ENCODE measurements around the gene CD55. TPM values are rescaled to one million over a fixed set of nuclear protein-coding genes. Genes with fewer than 3 reads are reported as not detected.

CD55 gene
- polyA plus RNA-seq, 1 of the 3 experiments (the other 2 are of a cell fraction), result 10.4 TPM

DNA sequence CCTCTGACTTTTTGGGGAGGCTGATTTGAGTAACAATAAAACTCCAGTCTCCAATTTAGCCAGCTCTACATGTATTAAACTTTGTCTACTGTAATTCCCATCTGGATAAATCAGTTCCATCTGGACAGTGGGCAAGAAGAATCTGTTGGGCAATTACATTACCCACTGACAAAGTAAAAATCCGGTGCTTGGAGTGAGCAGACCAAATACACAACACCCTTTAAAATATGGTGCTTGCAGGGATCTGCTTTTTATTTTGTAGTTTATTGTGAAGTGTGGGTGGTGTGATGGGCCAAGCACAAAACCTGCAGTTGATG lies 8.9 kb upstream of the CD55 start:
- ChIA-PET CTCF (interaction anchor here (0.6 kb wide), 1 partner anchor 10 kb away, joined by 4 read pairs; no protein-coding TSS in a partner anchor), POLR2A (no interaction called here)
- H3F3A ChIP-seq (replicated peaks; ENCODE audit: insufficient read depth), result peaks cover 8% of the 10 kb centered on the region
- no peak for TF ChIP-seq NFIC (IDR thresholded peaks at IDR 0.05; ENCODE audit: borderline replicate concordance)
- no peak for TF ChIP-seq FOSL2 (IDR thresholded peaks at IDR 0.05; ENCODE audit: borderline replicate concordance, low read depth)
- H3K4me3 ChIP-seq (ENCODE audit: low read depth in 2 of 2, low read length in 1 of 2), result no peak overlapping the region
- H3K9me2 ChIP-seq, result no peaks in the 10 kb centered on the region
- H3K27me3 ChIP-seq (ENCODE audit: insufficient read depth), result peaks cover 13% of the 10 kb centered on the region; the same call in 1 of the 2 replicates
- H3K9ac ChIP-seq, result no peak overlapping the region
- H3K4me1 ChIP-seq (ENCODE audit: control insufficient read depth in 1 of 2, insufficient read depth in 2 of 2, low read depth in 1 of 2, low read length in 1 of 2), result peaks cover 5 to 7% of the 10 kb centered on the region in 2 experiments; a peak in 2 of 4 replicates
- no peaks in the 10 kb centered on the region for H4K20me1 ChIP-seq (ENCODE audit: insufficient read depth)
- DNase-seq, result no peak
- H3K79me2 ChIP-seq (ENCODE audit: insufficient read depth), result no peaks in the 10 kb centered on the region
- no peak overlapping the region; a peak in 1 of 4 replicates for H3K27ac ChIP-seq (ENCODE audit: low read depth in 2 of 2, low read length in 1 of 2)
- H3K4me2 ChIP-seq, result no peak overlapping the region
- H2AFZ ChIP-seq (ENCODE audit: low read depth), result no peak overlapping the region
- H3K36me3 ChIP-seq (replicated peaks in 1 of 2; ENCODE audit: control insufficient read depth in 1 of 2, insufficient read depth in 2 of 2, low read length in 1 of 2), result no peaks in the 10 kb centered on the region
- H3K9me3 ChIP-seq, result no peaks in the 10 kb centered on the region
- 7% methylated on average over 1 of the region's 1 CpG for WGBS (ENCODE audit: low lambda C conversion rate)

DNA sequence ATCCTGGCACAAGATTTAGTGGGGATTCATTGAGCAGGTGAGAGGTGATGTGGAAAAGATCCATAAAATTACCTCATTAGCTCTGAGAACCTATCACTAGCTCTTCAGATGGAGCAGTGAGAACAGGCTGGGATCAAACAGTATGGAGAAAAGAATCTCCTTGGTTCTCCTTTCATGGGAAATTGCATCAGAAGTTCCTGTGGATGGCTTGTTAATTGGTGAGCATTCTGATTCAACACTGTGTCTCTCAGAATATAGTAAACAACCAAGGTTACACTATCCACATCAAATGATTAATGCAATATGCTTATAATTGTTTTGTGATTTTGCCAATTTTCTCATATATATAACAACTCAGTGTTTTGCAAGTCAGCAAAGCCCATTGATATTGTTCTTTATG lies 8.3 kb upstream of the CD55 start:
- H3K4me3 ChIP-seq (ENCODE audit: low read depth in 2 of 2, low read length in 1 of 2), result no peak overlapping the region
- no peak overlapping the region for H3K9ac ChIP-seq
- CTCF ChIA-PET, result no interaction called here
- H4K20me1 ChIP-seq (ENCODE audit: insufficient read depth), result no peaks in the 10 kb centered on the region
- no peak overlapping the region; a peak in 1 of 4 replicates for H3K27ac ChIP-seq (ENCODE audit: low read depth in 2 of 2, low read length in 1 of 2)
- no peaks in the 10 kb centered on the region for H3K9me2 ChIP-seq
- no peaks in the 10 kb centered on the region for H3K36me3 ChIP-seq (replicated peaks in 1 of 2; ENCODE audit: control insufficient read depth in 1 of 2, insufficient read depth in 2 of 2, low read length in 1 of 2)
- H2AFZ ChIP-seq (ENCODE audit: low read depth), result no peak overlapping the region
- TF ChIP-seq TCF12 (IDR thresholded peaks at IDR 0.05), result no peak
- no peak for TF ChIP-seq NFIC (IDR thresholded peaks at IDR 0.05; ENCODE audit: borderline replicate concordance)
- no peak overlapping the region for H3K4me2 ChIP-seq
- H3K79me2 ChIP-seq (ENCODE audit: insufficient read depth), result no peaks in the 10 kb centered on the region
- H3K4me1 ChIP-seq (ENCODE audit: control insufficient read depth in 1 of 2, insufficient read depth in 2 of 2, low read depth in 1 of 2, low read length in 1 of 2), result peaks cover 5 to 7% of the 10 kb centered on the region in 2 experiments; a peak in 2 of 4 replicates
- DNase-seq, result no peak
- no peaks in the 10 kb centered on the region for H3K9me3 ChIP-seq
- H3K27me3 ChIP-seq (ENCODE audit: insufficient read depth), result peaks cover 13% of the 10 kb centered on the region; the same call in 1 of the 2 replicates
- POLR2A ChIA-PET, result no interaction called here
- H3F3A ChIP-seq (replicated peaks; ENCODE audit: insufficient read depth), result peaks cover 8% of the 10 kb centered on the region

DNA sequence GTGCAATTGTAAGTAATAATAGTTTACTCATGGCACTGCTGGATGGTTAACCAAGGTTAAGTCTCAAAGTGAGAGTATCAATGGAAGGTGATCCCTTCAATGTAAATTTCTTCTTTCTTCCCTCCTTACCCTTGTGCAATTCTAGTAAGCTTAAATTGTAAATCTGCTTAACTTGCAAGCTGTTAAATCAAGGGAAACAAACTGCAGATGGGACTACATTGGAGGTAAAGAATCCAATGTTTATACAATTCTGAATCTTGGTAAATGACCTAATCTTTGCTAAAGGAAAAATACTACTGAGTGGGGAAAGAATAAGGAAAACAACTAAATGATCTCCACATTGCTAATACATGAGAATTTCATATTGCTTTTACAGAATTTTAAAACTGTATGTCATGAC lies 6.7 kb upstream of the CD55 start:
- TF ChIP-seq POLR2AphosphoS5 (IDR thresholded peaks at IDR 0.05; ENCODE audit: low read depth, low read length) (no peak), FOXM1 (IDR thresholded peaks at IDR 0.05; ENCODE audit: low read depth) (no peak), RCOR1 (IDR thresholded peaks at IDR 0.05; ENCODE audit: low read length) (no peak), EP300 (IDR thresholded peaks at IDR 0.05; ENCODE audit: borderline replicate concordance in 1 of 2, low read depth in 1 of 2, low read length in 1 of 2) (no peak), ELF1 (IDR thresholded peaks at IDR 0.05) (no peak), TAF1 (IDR thresholded peaks at IDR 0.05; ENCODE audit: borderline replicate concordance, low read depth, low read length) (no peak), NRF1 (IDR thresholded peaks at IDR 0.05; ENCODE audit: low read depth, low read length) (no peak), RXRA (IDR thresholded peaks at IDR 0.05; ENCODE audit: borderline replicate concordance, low read depth) (no peak)
- TF ChIP-seq, protein P1, sequence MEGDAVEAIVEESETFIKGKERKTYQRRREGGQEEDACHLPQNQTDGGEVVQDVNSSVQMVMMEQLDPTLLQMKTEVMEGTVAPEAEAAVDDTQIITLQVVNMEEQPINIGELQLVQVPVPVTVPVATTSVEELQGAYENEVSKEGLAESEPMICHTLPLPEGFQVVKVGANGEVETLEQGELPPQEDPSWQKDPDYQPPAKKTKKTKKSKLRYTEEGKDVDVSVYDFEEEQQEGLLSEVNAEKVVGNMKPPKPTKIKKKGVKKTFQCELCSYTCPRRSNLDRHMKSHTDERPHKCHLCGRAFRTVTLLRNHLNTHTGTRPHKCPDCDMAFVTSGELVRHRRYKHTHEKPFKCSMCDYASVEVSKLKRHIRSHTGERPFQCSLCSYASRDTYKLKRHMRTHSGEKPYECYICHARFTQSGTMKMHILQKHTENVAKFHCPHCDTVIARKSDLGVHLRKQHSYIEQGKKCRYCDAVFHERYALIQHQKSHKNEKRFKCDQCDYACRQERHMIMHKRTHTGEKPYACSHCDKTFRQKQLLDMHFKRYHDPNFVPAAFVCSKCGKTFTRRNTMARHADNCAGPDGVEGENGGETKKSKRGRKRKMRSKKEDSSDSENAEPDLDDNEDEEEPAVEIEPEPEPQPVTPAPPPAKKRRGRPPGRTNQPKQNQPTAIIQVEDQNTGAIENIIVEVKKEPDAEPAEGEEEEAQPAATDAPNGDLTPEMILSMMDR (IDR thresholded peaks at IDR 0.05), result no peak
- TF ChIP-seq, protein P2, sequence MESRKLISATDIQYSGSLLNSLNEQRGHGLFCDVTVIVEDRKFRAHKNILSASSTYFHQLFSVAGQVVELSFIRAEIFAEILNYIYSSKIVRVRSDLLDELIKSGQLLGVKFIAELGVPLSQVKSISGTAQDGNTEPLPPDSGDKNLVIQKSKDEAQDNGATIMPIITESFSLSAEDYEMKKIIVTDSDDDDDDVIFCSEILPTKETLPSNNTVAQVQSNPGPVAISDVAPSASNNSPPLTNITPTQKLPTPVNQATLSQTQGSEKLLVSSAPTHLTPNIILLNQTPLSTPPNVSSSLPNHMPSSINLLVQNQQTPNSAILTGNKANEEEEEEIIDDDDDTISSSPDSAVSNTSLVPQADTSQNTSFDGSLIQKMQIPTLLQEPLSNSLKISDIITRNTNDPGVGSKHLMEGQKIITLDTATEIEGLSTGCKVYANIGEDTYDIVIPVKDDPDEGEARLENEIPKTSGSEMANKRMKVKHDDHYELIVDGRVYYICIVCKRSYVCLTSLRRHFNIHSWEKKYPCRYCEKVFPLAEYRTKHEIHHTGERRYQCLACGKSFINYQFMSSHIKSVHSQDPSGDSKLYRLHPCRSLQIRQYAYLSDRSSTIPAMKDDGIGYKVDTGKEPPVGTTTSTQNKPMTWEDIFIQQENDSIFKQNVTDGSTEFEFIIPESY (IDR thresholded peaks at IDR 0.05; ENCODE audit: borderline replicate concordance, low read depth), result no peak
- H2AFZ ChIP-seq (ENCODE audit: low read depth), result no peak overlapping the region
- no peaks in the 10 kb centered on the region for H3K36me3 ChIP-seq (replicated peaks in 1 of 2; ENCODE audit: control insufficient read depth in 1 of 2, insufficient read depth in 2 of 2, low read length in 1 of 2)
- peaks cover 14% of the 10 kb centered on the region; the same call in 1 of the 2 replicates for H3K27me3 ChIP-seq (ENCODE audit: insufficient read depth)
- H3K79me2 ChIP-seq (ENCODE audit: insufficient read depth), result no peaks in the 10 kb centered on the region
- ChIA-PET POLR2A (no interaction called here), CTCF (no interaction called here)
- H3F3A ChIP-seq (replicated peaks; ENCODE audit: insufficient read depth), result peaks cover 6% of the 10 kb centered on the region
- no peak overlapping the region for H3K4me2 ChIP-seq
- H3K9ac ChIP-seq, result no peak overlapping the region
- no peaks in the 10 kb centered on the region for H4K20me1 ChIP-seq (ENCODE audit: insufficient read depth)
- DNase-seq, result no peak
- H3K4me1 ChIP-seq (ENCODE audit: control insufficient read depth in 1 of 2, insufficient read depth in 2 of 2, low read depth in 1 of 2, low read length in 1 of 2), result peaks cover 2 to 4% of the 10 kb centered on the region in 2 experiments; a peak in 2 of 4 replicates
- H3K9me3 ChIP-seq, result no peaks in the 10 kb centered on the region
- H3K4me3 ChIP-seq (ENCODE audit: low read depth in 2 of 2, low read length in 1 of 2), result no peak overlapping the region
- H3K27ac ChIP-seq (ENCODE audit: low read depth in 2 of 2, low read length in 1 of 2), result no peak overlapping the region
- no peaks in the 10 kb centered on the region for H3K9me2 ChIP-seq
